K562 (cell line): ENCODE measurements around the gene PEPD. TPM values are rescaled to one million over a fixed set of nuclear protein-coding genes. Genes with fewer than 3 reads are reported as not detected.

ENCODE experiments used
- ATAC-seq: fragments of 200-7000 bp; cut with Tn5 transposase; 3 replicates; pipeline ENCODE4 v1.9.1; 2020; ENCODE audit warnings: moderate library complexity
- BruUV-seq: library from RNA; stranded (reverse); fragments of 400-500 nt; replicated peaks from 2 replicates; lab custom pipeline; 2021; lab: Mats Ljungman, UMichigan
- CTCF ChIA-PET: fragments of 300-600 bp; formaldehyde crosslinking; extraction: SDS; loops from one replicate; lab custom pipeline; 2021; ENCODE audit warnings: low intra/inter-chr PET ratio; lab: Yijun Ruan, JAX
- POLR2A ChIA-PET: fragments of 300-600, 350-650 bp; sonication (Branson Sonifier 250); formaldehyde crosslinking; extraction: SDS; loops from one replicate; lab custom pipeline; 2021; ENCODE audit warnings: antibody characterized with exemption, inconsistent platforms; lab: Yijun Ruan, JAX
- DNase-seq, 4 experiments: peaks; one replicate each; pipeline versions ENCODE4 v3.0.0 to v3.0.0-alpha.2; 2011 to 2018; ENCODE audit warnings: low spot score in 3 of 4, mixed read lengths in 3 of 4; ENCODE audit errors: extremely low read depth in 1 of 4
- FAIRE-seq: peaks from 2 replicates; lab custom pipeline; 2011; peaks lifted over from hg19 to GRCh38; lab: Jason Lieb, UNC
- H2AFZ ChIP-seq: 2 replicates; pipeline ENCODE4 v1.6.0; 2011; ENCODE audit warnings: low read depth, low read length, control low read depth, inconsistent platforms
- H3K27ac ChIP-seq: fragments of 200-600 bp; 3 replicates; pipeline ENCODE4 v1.8.0; 2011; ENCODE audit warnings: low read depth, mild to moderate bottlenecking, control low read depth, inconsistent platforms, low read length, moderate library complexity, mixed read lengths; ENCODE audit errors: extremely low read depth
- H3K27me3 ChIP-seq, 2 experiments: fragments of 300-600 bp in 1 of 2; 2 replicates in 1 of 2; 3 replicates in 1 of 2; pipeline versions ENCODE4 v1.6.0 to v1.8.0; 2011; ENCODE audit warnings: inconsistent platforms in 2 of 2, low read length in 2 of 2, mild to moderate bottlenecking in 1 of 2, mixed read lengths in 1 of 2, moderate library complexity in 1 of 2; ENCODE audit not compliant: control insufficient read depth in 2 of 2, insufficient read depth in 2 of 2
- H3K36me3 ChIP-seq: fragments of 300-600 bp; 3 replicates; pipeline ENCODE4 v1.8.0; 2011; ENCODE audit warnings: mild to moderate bottlenecking, low read length, inconsistent platforms; ENCODE audit not compliant: control insufficient read depth, insufficient read depth
- H3K4me1 ChIP-seq, 2 experiments: fragments of 200-600 bp in 1 of 2; replicated peaks in 1 of 2; 2 replicates in 1 of 2; 3 replicates in 1 of 2; pipeline versions ENCODE4 v1.5.1 to v1.8.0; 2011; ENCODE audit warnings: inconsistent platforms in 2 of 2, low read length in 2 of 2, mild to moderate bottlenecking in 1 of 2, mixed read lengths in 1 of 2, moderate library complexity in 1 of 2; ENCODE audit not compliant: control insufficient read depth in 2 of 2, insufficient read depth in 2 of 2
- H3K4me2 ChIP-seq: 2 replicates; pipeline ENCODE4 v1.6.1; 2011; ENCODE audit warnings: low read length, control low read depth, inconsistent platforms, mixed read lengths; ENCODE audit not compliant: insufficient read depth
- H3K4me3 ChIP-seq: fragments of 200-600 bp; sonication (generic), shearing (Covaris generic); 2 replicates; pipeline ENCODE4 v1.5.1; 2016; ENCODE audit warnings: control low read depth, inconsistent platforms
- H3K79me2 ChIP-seq: fragments of 200-600 bp; 3 replicates; pipeline ENCODE4 v1.8.0; 2011; ENCODE audit warnings: low read length, inconsistent platforms; ENCODE audit not compliant: control insufficient read depth, insufficient read depth
- H3K9ac ChIP-seq, 2 experiments: 2 replicates each; pipeline versions ENCODE4 v1.6.0 to v1.6.1; 2011; ENCODE audit warnings: low read depth in 2 of 2, low read length in 2 of 2, control low read depth in 1 of 2, inconsistent platforms in 1 of 2, mild to moderate bottlenecking in 1 of 2, mixed read lengths in 1 of 2; ENCODE audit not compliant: insufficient read depth in 1 of 2
- H3K9me1 ChIP-seq: one replicate; pipeline ENCODE4 v1.6.0; 2011; ENCODE audit warnings: inconsistent platforms, mild to moderate bottlenecking, low read length, moderate library complexity; ENCODE audit not compliant: control insufficient read depth, insufficient read depth
- H3K9me3 ChIP-seq: replicated peaks from 2 replicates; pipeline ENCODE4 v1.5.1; 2011; ENCODE audit warnings: low read depth, low read length, inconsistent platforms; ENCODE audit not compliant: control insufficient read depth, insufficient read depth
- H4K20me1 ChIP-seq: replicated peaks from 2 replicates; pipeline ENCODE4 v1.6.1; 2011; ENCODE audit warnings: low read length, inconsistent platforms, mixed read lengths; ENCODE audit not compliant: control insufficient read depth, insufficient read depth
- CBX1 ChIP-seq: sonication (generic); IDR thresholded peaks from 2 replicates; pipeline ENCODE4 v1.6.1; 2016; ENCODE audit warnings: antibody characterized with exemption, low read depth, mild to moderate bottlenecking
- DDX20 ChIP-seq: fragments of 450-650 bp; IDR thresholded peaks from 2 replicates; pipeline ENCODE4 v1.6.1; 2016; ENCODE audit warnings: missing genetic modification characterization, low read depth, mild to moderate bottlenecking, missing compliant biosample characterization, moderate library complexity
- DPF2 ChIP-seq: fragments of 450-650 bp; IDR thresholded peaks from 2 replicates; pipeline ENCODE4 v1.6.1; 2016
- ELF4 ChIP-seq: fragments of 450-650 bp; formaldehyde crosslinking; IDR thresholded peaks from 2 replicates; pipeline ENCODE4 v1.4.0; 2022; ENCODE audit warnings: missing genetic modification characterization
- LCOR ChIP-seq: sonication (generic); formaldehyde crosslinking; IDR thresholded peaks from 2 replicates; pipeline ENCODE4 v1.8.0; 2022; ENCODE audit warnings: mild to moderate bottlenecking, missing genetic modification reagents
- MBD2 ChIP-seq: sonication (generic); IDR thresholded peaks from 2 replicates; pipeline ENCODE4 v1.6.1; 2016; ENCODE audit warnings: low read depth, borderline replicate concordance
- NCOR1 ChIP-seq: fragments of 450-650 bp; IDR thresholded peaks from 2 replicates; pipeline ENCODE4 v1.6.1; 2016; ENCODE audit warnings: mild to moderate bottlenecking, moderate library complexity
- NELFE ChIP-seq: IDR thresholded peaks from 2 replicates; pipeline ENCODE4 v1.6.1; 2011; ENCODE audit warnings: mild to moderate bottlenecking; ENCODE audit not compliant: insufficient read depth, insufficient read length
- NONO ChIP-seq, 2 experiments: fragments of 200-400 bp in 1 of 2; fragments of 450-650 bp in 1 of 2; formaldehyde crosslinking in 1 of 2; IDR thresholded peaks; 2 replicates each; pipeline ENCODE4 v1.6.1; 2017; ENCODE audit warnings: low read depth in 2 of 2, mild to moderate bottlenecking in 2 of 2, moderate library complexity in 2 of 2, low read length in 1 of 2
- NR1H2 ChIP-seq: sonication (generic); formaldehyde crosslinking; IDR thresholded peaks from 2 replicates; pipeline ENCODE4 v1.4.0; 2020; ENCODE audit warnings: mild to moderate bottlenecking, missing genetic modification reagents
- TRIM24 ChIP-seq, 2 experiments: fragments of 450-650 bp; IDR thresholded peaks; 2 replicates each; pipeline ENCODE4 v1.6.1; 2016
- ZNF197 ChIP-seq: fragments of 200-800 bp; sonication (Bioruptor generic); IDR thresholded peaks from 2 replicates; pipeline ENCODE4 v1.6.1; 2016; ENCODE audit warnings: low read depth, missing genetic modification characterization, missing compliant biosample characterization
- ZNF668 ChIP-seq: fragments of 250-450 bp; sonication (Bioruptor Pico); IDR thresholded peaks from 2 replicates; pipeline ENCODE4 v1.8.0; 2022; ENCODE audit warnings: mild to moderate bottlenecking, inconsistent platforms
- WGBS: fragments of 100-300 bp; shearing (Covaris generic); methylation state at CpG from one replicate; pipeline ENCODE4 v1.1.6; 2016; ENCODE audit warnings: low coverage, mixed read lengths; ENCODE audit not compliant: insufficient coverage; ENCODE audit errors: missing lambda C conversion rate; 5-methylcytosine and 5-hydroxymethylcytosine counted together
- in situ Hi-C: fragments of 300-500 bp; cut with MboI; formaldehyde crosslinking; loops from 4 replicates; pipeline ENCODE4 v1.15.0; 2018; ENCODE audit warnings: inconsistent platforms, mixed read lengths
- intact Hi-C: fragments of 100-400 bp; cut with micrococcal nuclease; formaldehyde crosslinking; loops from 2 replicates; pipeline ENCODE4 v1.14.2; 2022
- polyA plus RNA-seq, 8 experiments: library from polyadenylated mRNA; depleted of rRNA in 4 of 8; stranded (reverse) in 5 of 8; unstranded in 3 of 8; fragments of >200 nt; fragmentation: Nextera tagmentation in 2 of 8; fragmentation: Illumina TruSeq in 1 of 8; extraction: Ambion mirVana in 2 of 8; extraction: Trizol in 1 of 8; gene quantifications; 2 replicates each; pipeline versions ENCODE4 v1.2.1 to v1.2.3, GENCODE V29; 2011 to 2014; ENCODE audit warnings: inconsistent platforms in 1 of 8, missing spikeins in 1 of 8
- total RNA-seq, 7 experiments: library from RNA; depleted of rRNA in 6 of 7; stranded (reverse); fragments of >200 nt in 6 of 7; fragmentation: Illumina TruSeq in 2 of 7; extraction: Trizol in 2 of 7; gene quantifications; 2 replicates each; pipeline versions ENCODE4 v1.2.1 to v1.2.3, GENCODE V29; 2011 to 2021; ENCODE audit warnings: low replicate concordance in 1 of 7
- TF ChIP-seq, protein P1 (sequence below): fragments of 250-450 bp; sonication (Bioruptor Pico); IDR thresholded peaks from 2 replicates; pipeline ENCODE4 v1.5.1; 2021; ENCODE audit warnings: mild to moderate bottlenecking
- TF ChIP-seq, protein P2 (sequence below): fragments of 450-650 bp; formaldehyde crosslinking; IDR thresholded peaks from 2 replicates; pipeline ENCODE4 v1.4.0; 2020; ENCODE audit warnings: mild to moderate bottlenecking, mixed read lengths

Gene PEPD
- total and polyA plus RNA-seq, 9 of the 15 experiments (the other 6 are each of a cell fraction or from before 2014, with no cell fraction given) = 1.3 to 19.2 (median 16.0) TPM

DNA sequence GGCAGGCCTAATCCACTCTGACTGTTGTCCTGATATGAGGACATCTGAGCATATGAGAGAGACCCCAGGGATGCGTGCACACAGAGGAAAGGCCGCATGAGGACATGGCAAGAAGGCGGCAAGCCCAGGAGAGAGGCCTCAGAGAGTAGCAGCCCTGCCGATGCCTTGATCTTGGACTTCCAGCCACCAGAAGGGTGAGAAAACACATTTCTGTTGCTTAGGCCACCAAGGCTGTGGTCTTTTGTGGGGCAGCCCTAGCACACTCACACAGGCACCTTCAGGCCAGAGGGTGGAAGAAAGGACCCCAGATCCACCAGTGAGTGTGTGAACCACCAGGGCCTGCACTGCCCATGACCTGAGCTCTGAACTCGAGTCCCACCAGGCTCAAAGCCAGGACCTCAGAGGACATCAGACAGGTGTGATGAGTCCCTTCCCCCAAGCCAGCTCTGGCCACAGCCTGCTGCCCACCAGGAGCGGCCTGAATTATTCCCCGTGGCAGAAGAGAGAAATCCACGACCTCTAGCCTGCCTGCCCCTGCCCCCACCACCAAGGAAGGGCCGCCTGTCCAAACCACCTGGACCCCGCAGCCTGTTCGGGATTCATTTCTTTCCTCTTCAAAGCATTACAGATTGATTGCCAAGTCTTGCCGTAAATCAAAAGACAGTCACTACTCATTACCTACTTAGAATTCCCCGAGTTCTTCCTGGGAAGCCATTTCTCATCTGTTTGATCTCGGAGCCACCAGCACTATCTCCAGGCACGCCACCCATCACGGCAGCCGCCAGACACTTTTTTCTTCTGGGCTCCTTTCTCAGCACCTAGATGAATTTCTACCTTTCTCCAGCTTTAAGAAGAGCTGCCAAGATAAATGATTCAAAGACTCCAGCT, 75.9 kb downstream of the PEPD start:
- H2AFZ ChIP-seq = no peak overlapping the region
- H3K4me3 ChIP-seq = no peak overlapping the region
- H3K36me3 ChIP-seq = no peaks in the 10 kb centered on the region
- H3K79me2 ChIP-seq = no peaks in the 10 kb centered on the region
- H3K27me3 ChIP-seq = peaks cover 0 to 25% of the 10 kb centered on the region in 2 experiments; a peak in 2 of 5 replicates
- in situ Hi-C loops = loop anchor here (25.0 kb wide), 1 partner anchor 1267 kb away; no protein-coding TSS in a partner anchor
- ChIA-PET POLR2A (interaction anchor here (0.6 to 0.7 kb wide), 2 partner anchors 70 to 179 kb away, joined by 3 read pairs; no protein-coding TSS in a partner anchor), CTCF (no interaction called here)
- no peaks in the 10 kb centered on the region for H3K9me3 ChIP-seq
- H3K27ac ChIP-seq = no peak overlapping the region
- TF ChIP-seq NELFE = no peak
- TF ChIP-seq DDX20 = no peak
- no peak for TF ChIP-seq LCOR
- TF ChIP-seq ELF4 (CRISPR knock-in tag) = no peak
- TF ChIP-seq, protein P1, sequence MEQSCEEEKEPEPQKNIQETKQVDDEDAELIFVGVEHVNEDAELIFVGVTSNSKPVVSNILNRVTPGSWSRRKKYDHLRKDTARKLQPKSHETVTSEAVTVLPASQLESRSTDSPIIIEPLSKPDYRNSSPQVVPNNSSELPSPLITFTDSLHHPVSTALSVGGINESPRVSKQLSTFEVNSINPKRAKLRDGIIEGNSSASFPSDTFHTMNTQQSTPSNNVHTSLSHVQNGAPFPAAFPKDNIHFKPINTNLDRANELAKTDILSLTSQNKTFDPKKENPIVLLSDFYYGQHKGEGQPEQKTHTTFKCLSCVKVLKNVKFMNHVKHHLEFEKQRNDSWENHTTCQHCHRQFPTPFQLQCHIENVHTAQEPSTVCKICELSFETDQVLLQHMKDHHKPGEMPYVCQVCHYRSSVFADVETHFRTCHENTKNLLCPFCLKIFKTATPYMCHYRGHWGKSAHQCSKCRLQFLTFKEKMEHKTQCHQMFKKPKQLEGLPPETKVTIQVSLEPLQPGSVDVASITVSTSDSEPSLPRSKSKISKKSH (CRISPR knock-in tag) = no peak
- no peak for TF ChIP-seq DPF2
- TF ChIP-seq NR1H2 (CRISPR knock-in tag) = no peak
- no peak for TF ChIP-seq NCOR1
- no peak for TF ChIP-seq NONO (IDR thresholded peaks at IDR 0.05; ENCODE audit: low read depth in 2 of 2, low read length in 1 of 2)
- TF ChIP-seq ZNF197 (CRISPR knock-in tag) = no peak
- TF ChIP-seq, protein P2, sequence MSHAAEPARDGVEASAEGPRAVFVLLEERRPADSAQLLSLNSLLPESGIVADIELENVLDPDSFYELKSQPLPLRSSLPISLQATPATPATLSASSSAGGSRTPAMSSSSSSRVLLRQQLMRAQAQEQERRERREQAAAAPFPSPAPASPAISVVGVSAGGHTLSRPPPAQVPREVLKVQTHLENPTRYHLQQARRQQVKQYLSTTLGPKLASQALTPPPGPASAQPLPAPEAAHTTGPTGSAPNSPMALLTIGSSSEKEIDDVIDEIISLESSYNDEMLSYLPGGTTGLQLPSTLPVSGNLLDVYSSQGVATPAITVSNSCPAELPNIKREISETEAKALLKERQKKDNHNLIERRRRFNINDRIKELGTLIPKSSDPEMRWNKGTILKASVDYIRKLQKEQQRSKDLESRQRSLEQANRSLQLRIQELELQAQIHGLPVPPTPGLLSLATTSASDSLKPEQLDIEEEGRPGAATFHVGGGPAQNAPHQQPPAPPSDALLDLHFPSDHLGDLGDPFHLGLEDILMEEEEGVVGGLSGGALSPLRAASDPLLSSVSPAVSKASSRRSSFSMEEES (CRISPR knock-in tag) = no peak
- TF ChIP-seq MBD2 = no peak
- no peak for TF ChIP-seq CBX1
- TF ChIP-seq TRIM24 (IDR thresholded peaks at IDR 0.05) = no peak
- TF ChIP-seq ZNF668 (CRISPR knock-in tag) = no peak
- TF ChIP-seq, all 486 proteins: peak for 0
- intact Hi-C loops = no loop called here
- Histone ChIP-seq H3K9me1 (no peaks in the 10 kb centered on the region), H3K4me1 (no peaks in the 10 kb centered on the region; a peak in 2 of 5 replicates), H3K4me2 (no peak overlapping the region), H4K20me1 (peaks cover 10% of the 10 kb centered on the region; the same call in 1 of the 2 replicates), H3K9ac (0 out of 4 replicates have a peak overlapping the region, but pooled peaks of 1 of the 2 experiments have one; percentile 26)
- WGBS = 22% methylated on average over 13 of the region's 17 CpGs
- FAIRE-seq = no peak
- no peak for ATAC-seq
- no TSS peak for BruUV-seq
- no peak for DNase-seq
